B cell (primary cell): Measurements from ENCODE around the gene WDR7.

Source experiments
- EZH2 ChIP-seq: IDR thresholded peaks from 2 replicates; pipeline ENCODE4 v1.6.1; 2012; ENCODE audit warnings: borderline replicate concordance, low read depth, mild to moderate bottlenecking, moderate library complexity, low read length; ENCODE audit not compliant: insufficient read depth, poor library complexity, severe bottlenecking
- TF ChIP-seq, protein P1 (sequence below): fragments of 200-600 bp; IDR thresholded peaks from one replicate; pipeline ENCODE4 v1.8.0; 2022; ENCODE audit warnings: antibody characterized with exemption, mild to moderate bottlenecking

GRCh38 chr18:56987236-56987635, 336.1 kb downstream of the WDR7 start:
- no peak for TF ChIP-seq EZH2
- TF ChIP-seq, protein P1, sequence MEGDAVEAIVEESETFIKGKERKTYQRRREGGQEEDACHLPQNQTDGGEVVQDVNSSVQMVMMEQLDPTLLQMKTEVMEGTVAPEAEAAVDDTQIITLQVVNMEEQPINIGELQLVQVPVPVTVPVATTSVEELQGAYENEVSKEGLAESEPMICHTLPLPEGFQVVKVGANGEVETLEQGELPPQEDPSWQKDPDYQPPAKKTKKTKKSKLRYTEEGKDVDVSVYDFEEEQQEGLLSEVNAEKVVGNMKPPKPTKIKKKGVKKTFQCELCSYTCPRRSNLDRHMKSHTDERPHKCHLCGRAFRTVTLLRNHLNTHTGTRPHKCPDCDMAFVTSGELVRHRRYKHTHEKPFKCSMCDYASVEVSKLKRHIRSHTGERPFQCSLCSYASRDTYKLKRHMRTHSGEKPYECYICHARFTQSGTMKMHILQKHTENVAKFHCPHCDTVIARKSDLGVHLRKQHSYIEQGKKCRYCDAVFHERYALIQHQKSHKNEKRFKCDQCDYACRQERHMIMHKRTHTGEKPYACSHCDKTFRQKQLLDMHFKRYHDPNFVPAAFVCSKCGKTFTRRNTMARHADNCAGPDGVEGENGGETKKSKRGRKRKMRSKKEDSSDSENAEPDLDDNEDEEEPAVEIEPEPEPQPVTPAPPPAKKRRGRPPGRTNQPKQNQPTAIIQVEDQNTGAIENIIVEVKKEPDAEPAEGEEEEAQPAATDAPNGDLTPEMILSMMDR, result no peak
